HG02981 (cell line): ENCODE data around the gene RAPH1.

Experiments used
- ATAC-seq: cut with Tn5 transposase; IDR thresholded peaks from one replicate; pipeline ENCODE4 v1.9.1; 2021; ENCODE audit warnings: mild to moderate bottlenecking, moderate library complexity; ENCODE audit not compliant: unreplicated experiment

RAPH1 gene, protein sequence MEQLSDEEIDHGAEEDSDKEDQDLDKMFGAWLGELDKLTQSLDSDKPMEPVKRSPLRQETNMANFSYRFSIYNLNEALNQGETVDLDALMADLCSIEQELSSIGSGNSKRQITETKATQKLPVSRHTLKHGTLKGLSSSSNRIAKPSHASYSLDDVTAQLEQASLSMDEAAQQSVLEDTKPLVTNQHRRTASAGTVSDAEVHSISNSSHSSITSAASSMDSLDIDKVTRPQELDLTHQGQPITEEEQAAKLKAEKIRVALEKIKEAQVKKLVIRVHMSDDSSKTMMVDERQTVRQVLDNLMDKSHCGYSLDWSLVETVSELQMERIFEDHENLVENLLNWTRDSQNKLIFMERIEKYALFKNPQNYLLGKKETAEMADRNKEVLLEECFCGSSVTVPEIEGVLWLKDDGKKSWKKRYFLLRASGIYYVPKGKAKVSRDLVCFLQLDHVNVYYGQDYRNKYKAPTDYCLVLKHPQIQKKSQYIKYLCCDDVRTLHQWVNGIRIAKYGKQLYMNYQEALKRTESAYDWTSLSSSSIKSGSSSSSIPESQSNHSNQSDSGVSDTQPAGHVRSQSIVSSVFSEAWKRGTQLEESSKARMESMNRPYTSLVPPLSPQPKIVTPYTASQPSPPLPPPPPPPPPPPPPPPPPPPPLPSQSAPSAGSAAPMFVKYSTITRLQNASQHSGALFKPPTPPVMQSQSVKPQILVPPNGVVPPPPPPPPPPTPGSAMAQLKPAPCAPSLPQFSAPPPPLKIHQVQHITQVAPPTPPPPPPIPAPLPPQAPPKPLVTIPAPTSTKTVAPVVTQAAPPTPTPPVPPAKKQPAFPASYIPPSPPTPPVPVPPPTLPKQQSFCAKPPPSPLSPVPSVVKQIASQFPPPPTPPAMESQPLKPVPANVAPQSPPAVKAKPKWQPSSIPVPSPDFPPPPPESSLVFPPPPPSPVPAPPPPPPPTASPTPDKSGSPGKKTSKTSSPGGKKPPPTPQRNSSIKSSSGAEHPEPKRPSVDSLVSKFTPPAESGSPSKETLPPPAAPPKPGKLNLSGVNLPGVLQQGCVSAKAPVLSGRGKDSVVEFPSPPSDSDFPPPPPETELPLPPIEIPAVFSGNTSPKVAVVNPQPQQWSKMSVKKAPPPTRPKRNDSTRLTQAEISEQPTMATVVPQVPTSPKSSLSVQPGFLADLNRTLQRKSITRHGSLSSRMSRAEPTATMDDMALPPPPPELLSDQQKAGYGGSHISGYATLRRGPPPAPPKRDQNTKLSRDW

DNA sequence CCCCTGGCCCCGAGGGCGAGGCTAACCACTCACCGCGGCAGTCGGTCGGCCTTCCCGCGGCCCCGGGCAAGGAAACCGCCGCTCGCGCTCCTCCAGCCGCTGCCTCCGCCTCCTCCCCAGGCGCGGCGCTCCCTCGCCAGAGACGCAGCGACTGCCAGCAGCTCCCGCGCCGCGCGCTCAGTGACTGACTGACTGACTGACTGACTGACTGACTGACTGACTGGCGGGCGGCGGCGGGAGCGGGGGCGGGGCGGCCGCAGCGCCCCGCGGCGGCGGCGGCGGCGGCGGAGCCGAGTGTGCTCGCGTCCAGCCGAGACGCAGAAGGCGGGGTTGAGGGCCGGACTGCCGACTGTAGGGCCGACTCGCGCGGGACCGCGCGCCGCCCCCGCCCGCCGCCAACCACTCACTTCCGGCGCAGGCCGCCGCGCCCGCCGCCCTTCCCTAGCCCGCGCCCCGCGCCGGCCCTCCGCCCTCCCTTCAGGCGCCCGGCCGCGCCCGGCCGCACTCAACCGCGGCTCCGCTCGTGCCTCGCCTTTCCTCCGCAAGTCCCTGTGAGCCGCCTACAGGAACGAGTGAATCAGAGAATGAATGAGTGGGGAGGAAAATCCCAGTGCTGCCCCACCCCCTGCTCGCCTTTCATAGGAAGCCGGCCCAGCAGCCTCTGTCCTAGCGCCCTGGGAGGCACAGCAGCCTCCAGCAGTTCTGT, at the start of gene RAPH1:
RAPH1 (minus strand) TSS at position 224 of the 706 bp plus-strand sequence. CDS start 39,948 bp downstream, outside the sequence.
- ATAC-seq: peak; percentile 51

- no peak for ATAC-seq
Observed at GRCh38 chr2:203584784-203585183, 49.7 kb upstream of the RAPH1 start.

GRCh38 chr2:203583701-203584100, 48.6 kb upstream of the RAPH1 start:
- no peak for ATAC-seq

GRCh38 chr2:203583084-203583695, 48.1 kb upstream of the RAPH1 start:
- no peak for ATAC-seq

GRCh38 chr2:203582468-203582867, 47.4 kb upstream of the RAPH1 start:
- no peak for ATAC-seq

DNA sequence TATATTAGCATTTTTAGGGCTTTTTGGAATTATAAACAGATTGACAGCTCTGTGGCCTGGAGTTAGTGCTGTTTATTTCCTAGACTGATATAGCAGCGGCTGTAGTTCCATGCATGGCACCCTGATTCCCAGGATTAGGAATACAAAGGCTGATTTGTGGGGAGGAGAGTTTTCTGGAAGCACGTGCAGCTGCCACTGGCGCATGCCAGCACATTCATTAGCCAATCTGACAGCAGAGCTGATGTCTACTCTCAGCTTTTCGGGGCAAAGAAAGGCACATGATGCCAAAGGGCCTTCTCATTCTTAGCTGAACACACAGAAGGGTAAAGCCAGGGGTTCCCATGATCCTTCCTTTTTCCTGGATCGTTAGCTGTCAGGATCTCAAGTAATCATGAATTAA, 45.7 kb upstream of the RAPH1 start:
- ATAC-seq: no peak

- no peak for ATAC-seq
Observed at GRCh38 chr2:203579730-203580129, 44.6 kb upstream of the RAPH1 start.

DNA sequence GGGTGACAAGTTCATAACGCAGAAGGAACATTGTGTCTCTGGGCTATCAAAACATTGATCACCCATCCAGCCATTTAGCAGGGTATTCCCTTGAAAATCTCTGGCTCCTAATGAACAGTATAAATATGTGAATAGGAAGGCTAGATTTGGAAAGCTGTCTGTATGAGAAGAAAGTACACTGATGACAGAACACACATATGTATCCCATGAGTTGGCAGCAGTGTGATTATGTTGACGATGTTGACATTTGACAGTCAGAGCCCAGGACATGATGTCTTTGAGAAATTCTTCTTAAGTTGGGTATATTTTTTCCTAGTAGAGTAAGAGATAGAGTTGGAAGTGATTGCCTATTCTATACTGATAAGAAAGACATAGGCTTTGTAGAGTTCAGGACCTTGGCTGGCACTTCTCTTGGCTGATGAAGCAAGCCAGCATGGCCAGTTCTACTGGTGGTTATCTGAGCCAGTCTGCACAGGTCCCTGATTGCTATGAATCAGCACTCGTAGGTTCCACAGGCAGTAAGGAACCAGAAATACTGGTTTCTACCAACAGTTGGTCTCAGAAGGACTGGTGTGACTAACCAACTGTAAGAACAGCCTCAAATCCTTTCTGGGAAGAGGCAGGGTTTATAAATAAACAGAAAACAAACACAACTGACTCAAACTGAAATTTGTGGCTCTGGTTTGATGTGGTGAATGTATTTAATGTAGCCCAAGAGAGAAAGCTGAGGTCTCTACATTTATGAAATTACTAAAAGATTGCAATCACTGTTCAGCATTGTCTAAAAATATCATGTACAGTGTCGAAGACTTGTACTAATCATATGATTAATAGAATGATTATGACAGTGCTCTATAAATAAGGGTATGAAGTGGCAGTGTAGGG, 43.9 kb upstream of the RAPH1 start:
- ATAC-seq: peak; percentile 95

DNA sequence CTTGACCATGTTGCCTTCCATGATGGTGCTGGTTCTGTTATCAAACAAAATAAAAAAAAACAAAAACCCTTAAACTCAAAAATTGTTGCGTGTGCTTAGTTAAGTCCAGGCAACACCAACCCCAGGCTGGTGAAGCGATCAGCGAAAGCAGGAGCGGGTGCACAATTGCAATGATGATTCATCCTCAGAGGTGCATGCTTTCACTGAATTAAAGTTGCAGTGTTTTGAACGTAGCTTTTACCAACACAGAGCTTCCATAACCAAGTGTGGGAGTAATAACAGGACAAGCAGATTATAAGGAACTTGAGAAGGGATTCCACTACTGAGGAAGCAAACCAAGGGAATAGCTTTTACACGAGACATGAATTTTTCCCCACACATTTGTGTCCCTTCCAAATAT, 39.7 kb upstream of the RAPH1 start:
- no peak for ATAC-seq

- no peak for ATAC-seq
Observed at GRCh38 chr2:203572316-203572715, 37.2 kb upstream of the RAPH1 start.

GRCh38 chr2:203569677-203570316, 34.7 kb upstream of the RAPH1 start:
- no peak for ATAC-seq

GRCh38 chr2:203567691-203568090, 32.6 kb upstream of the RAPH1 start:
- no peak for ATAC-seq

DNA sequence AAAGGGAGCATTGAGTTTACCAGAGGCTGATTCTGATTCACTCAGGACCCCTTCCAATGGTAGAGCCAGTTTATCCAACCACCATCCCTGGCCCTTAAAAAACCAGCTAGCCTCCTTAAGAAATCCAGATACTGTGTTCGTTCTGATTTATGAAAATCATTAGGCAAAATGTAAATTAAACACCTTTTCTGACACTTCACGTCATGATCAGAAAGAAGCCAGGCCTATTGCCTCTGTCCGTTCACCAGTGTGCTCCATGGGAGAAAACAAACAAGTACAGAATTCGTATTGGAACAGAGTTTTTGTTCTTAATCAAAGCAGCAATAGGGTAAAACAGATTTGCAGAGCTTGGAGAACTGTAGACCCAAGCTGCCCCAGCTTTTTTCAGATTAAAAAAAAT, 31.1 kb upstream of the RAPH1 start:
- no peak for ATAC-seq

- ATAC-seq: no peak
Observed at GRCh38 chr2:203565076-203565475, 30.0 kb upstream of the RAPH1 start.

DNA sequence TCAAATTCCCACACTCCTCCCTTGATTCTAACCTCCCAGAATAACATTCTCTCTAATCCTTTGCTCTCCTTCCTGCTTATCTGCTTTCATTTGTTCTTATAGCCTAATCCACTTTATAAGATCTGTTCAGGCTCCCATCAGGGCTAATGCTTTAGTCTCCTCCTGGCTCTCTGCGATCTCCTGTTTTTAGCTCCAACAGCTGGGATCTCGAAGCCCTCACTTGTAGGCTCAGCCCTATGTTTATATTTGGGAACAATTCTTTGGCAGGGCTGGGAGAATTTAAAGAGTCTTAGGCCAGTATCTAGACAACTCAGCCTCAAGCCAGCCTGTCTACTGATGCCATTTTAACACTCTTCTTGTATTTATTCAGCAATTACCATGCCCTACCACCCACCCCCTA, 27.2 kb upstream of the RAPH1 start:
- no peak for ATAC-seq

DNA sequence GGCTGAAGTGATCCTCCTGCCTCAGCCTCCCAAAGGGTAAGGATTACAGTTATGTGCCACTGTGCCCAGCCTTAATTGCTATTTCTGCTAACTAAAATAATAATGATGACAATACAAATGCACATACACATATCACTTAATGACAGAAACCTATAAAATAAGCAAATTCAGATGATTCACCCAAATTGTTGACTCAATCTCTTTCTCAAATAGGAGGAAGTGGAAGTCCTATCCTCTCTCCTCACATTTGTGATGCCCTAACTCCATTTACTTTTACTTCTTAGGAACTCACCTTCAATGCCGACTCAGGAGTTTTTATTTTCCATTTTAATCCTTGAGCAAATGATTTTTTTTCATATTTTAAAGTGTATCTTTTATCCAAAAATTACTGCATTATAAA, 24.5 kb upstream of the RAPH1 start:
- ATAC-seq: no peak

- no peak for ATAC-seq
Observed at GRCh38 chr2:203553784-203554183, 18.7 kb upstream of the RAPH1 start.

DNA sequence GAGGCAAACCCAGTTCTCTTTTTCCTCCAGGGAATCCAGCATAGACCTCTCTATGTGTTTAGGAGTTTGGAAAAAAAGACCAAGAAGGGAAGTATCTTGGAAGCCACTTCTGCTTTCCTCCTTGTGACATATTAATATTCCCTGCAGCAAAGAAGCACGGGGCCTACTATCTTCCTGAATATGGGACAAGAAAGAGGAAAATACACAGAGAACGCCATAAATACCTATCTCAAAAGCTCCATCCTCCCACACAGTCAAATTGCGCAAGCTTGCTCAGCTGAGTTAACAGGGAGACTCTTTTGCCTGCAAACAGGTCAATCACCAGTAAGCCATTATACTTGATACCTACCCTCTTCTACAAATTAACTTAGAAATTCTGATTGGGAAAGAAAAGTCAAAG, 16.7 kb upstream of the RAPH1 start:
- ATAC-seq: no peak

DNA sequence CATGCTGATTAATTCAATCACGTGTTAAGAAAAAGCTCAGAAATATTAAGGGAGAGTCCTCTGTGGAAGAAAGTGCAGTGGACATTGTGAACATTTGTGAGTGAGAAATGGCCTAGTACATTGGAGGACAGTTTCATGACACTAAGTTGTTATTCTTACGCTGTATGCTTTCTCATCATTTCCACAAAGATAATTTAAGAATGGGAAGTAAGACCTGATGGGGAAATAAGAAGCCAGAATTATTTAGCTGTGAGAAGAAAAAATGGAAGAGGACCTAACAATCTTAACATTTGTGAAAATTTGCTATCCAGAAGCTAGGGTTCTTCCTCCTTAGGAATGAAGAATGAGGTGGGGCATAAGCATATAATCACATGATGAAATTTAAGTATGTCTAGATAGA, 15.2 kb upstream of the RAPH1 start:
- no peak for ATAC-seq
